ENCODE results near the gene OLFM3. TPM values are rescaled to one million over a fixed set of nuclear protein-coding genes. Genes with fewer than 3 reads are reported as not detected.

OLFM3 gene
- total RNA-seq, 1 experiment from 2014 or later, result 0.26 TPM

DNA sequence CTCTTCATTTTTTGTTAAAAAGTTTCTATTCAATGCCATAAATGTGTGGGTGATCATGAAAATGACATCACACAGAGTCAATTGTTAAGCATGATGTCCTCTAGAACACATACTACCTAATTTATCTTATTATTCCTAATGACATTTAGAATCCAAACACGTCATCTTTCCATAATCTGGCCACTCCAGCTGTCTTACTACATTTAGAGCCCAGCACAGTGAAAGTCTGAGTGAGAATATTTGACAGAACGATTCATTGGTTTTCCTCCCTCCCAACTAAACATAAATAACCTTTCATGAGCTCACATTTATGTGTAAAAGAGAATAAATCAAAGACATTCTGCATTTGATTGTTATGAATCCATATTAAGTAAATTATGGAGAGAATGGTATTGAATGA lies 160.7 kb downstream of the OLFM3 start:
- no peaks in the 10 kb centered on the region for H3K4me1 Mint-ChIP-seq
- no peak overlapping the region for H3K4me3 Mint-ChIP-seq

More for the DNA sequence above, 160.7 kb downstream of the OLFM3 start:
- Histone ChIP-seq H3K18ac (ENCODE audit: insufficient read length, low read depth, low read length) (no peak overlapping the region), H2BK12ac (ENCODE audit: insufficient read length, low read depth, low read length) (no peak overlapping the region), H3K79me1 (ENCODE audit: insufficient read depth, low read depth, low read length, poor library complexity, severe bottlenecking) (no peaks in the 10 kb centered on the region), H4K8ac (replicated peaks; ENCODE audit: insufficient read length, low read depth, low read length) (no peak overlapping the region), H2AFZ (ENCODE audit: low read length) (no peak overlapping the region), H3K27ac (ENCODE audit: insufficient read length, low read depth, low read length) (no peak overlapping the region), H3K23me2 (ENCODE audit: insufficient read length, low read depth, low read length, poor library complexity, severe bottlenecking) (no peaks in the 10 kb centered on the region), H3K4me2 (ENCODE audit: insufficient read depth, insufficient read length, low read length) (no peak overlapping the region), H3K27me3 (ENCODE audit: insufficient read depth, low read length) (no peaks in the 10 kb centered on the region), H2BK5ac (ENCODE audit: insufficient read length, low read length) (no peak overlapping the region), H3K56ac (ENCODE audit: insufficient read length, low read depth, low read length) (no peak overlapping the region), H3K9ac (ENCODE audit: extremely low read depth, insufficient read length, low read length) (no peak overlapping the region), H3K9me3 (ENCODE audit: control insufficient read depth, low read depth, low read length) (no peaks in the 10 kb centered on the region), H2BK20ac (ENCODE audit: low read depth, low read length, poor library complexity, severe bottlenecking) (no peak overlapping the region), H2BK120ac (ENCODE audit: low read depth, low read length, poor library complexity, severe bottlenecking) (no peak overlapping the region), H3K4ac (ENCODE audit: low read depth, low read length) (no peak overlapping the region), H3K14ac (ENCODE audit: insufficient read depth, low read length) (no peak overlapping the region), H2AK5ac (ENCODE audit: insufficient read length, low read length) (no peak overlapping the region), H3K4me1 (ENCODE audit: insufficient read depth, low read length) (no peaks in the 10 kb centered on the region), H3T11ph (ENCODE audit: low read length) (no peak overlapping the region), H2BK15ac (ENCODE audit: low read depth, low read length) (no peak overlapping the region), H4K20me1 (ENCODE audit: control insufficient read depth, insufficient read depth, insufficient read length) (no peaks in the 10 kb centered on the region), H4K5ac (ENCODE audit: insufficient read length, low read depth, low read length) (no peak overlapping the region), H3K23ac (ENCODE audit: insufficient read length, low read depth, low read length) (no peak overlapping the region), H3K79me2 (ENCODE audit: insufficient read depth, low read length) (no peaks in the 10 kb centered on the region), H4K91ac (ENCODE audit: insufficient read length, low read depth, low read length) (no peak overlapping the region)
- Mint-ChIP-seq H3K27ac (no peak overlapping the region), H3K9me3 (no peaks in the 10 kb centered on the region; a peak in 1 of 5 replicates), H3K36me3 (ENCODE audit: insufficient read depth in 1 of 3, low read depth in 3 of 3) (no peaks in the 10 kb centered on the region), H3K27me3 (ENCODE audit: low read depth) (no peaks in the 10 kb centered on the region; the same call in 1 of the 2 replicates)
- TF ChIP-seq, protein P1, sequence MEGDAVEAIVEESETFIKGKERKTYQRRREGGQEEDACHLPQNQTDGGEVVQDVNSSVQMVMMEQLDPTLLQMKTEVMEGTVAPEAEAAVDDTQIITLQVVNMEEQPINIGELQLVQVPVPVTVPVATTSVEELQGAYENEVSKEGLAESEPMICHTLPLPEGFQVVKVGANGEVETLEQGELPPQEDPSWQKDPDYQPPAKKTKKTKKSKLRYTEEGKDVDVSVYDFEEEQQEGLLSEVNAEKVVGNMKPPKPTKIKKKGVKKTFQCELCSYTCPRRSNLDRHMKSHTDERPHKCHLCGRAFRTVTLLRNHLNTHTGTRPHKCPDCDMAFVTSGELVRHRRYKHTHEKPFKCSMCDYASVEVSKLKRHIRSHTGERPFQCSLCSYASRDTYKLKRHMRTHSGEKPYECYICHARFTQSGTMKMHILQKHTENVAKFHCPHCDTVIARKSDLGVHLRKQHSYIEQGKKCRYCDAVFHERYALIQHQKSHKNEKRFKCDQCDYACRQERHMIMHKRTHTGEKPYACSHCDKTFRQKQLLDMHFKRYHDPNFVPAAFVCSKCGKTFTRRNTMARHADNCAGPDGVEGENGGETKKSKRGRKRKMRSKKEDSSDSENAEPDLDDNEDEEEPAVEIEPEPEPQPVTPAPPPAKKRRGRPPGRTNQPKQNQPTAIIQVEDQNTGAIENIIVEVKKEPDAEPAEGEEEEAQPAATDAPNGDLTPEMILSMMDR (conservative IDR thresholded peaks at IDR 0.05), result no peak
- DNase-seq, result no peak
- WGBS (ENCODE audit: extremely low coverage, insufficient read length, low lambda C conversion rate), result no CpG with 5 or more reads among the region's 2 CpGs
